IPS-18a (cell line): Measurements from ENCODE around the gene C19orf44.

Experiments used
- H3K27ac ChIP-seq: one replicate; pipeline ENCODE4 v1.5.1; 2013; ENCODE audit warnings: low read length
- H3K27me3 ChIP-seq: one replicate; pipeline ENCODE4 v1.6.1; 2013; ENCODE audit warnings: mild to moderate bottlenecking, low read length; ENCODE audit not compliant: control insufficient read depth, insufficient read depth
- H3K36me3 ChIP-seq: one replicate; pipeline ENCODE4 v1.6.1; 2013; ENCODE audit warnings: low read depth, low read length; ENCODE audit not compliant: control insufficient read depth
- H3K4me1 ChIP-seq: one replicate; pipeline ENCODE4 v1.6.1; 2013; ENCODE audit warnings: low read depth, low read length; ENCODE audit not compliant: control insufficient read depth
- H3K4me3 ChIP-seq: one replicate; pipeline ENCODE4 v1.5.1; 2013; ENCODE audit warnings: low read length
- H3K9ac ChIP-seq: one replicate; pipeline ENCODE4 v1.6.1; 2013; ENCODE audit warnings: mild to moderate bottlenecking, low read length, moderate library complexity
- H3K9me3 ChIP-seq: one replicate; pipeline ENCODE4 v1.6.1; 2013; ENCODE audit warnings: low read depth, low read length; ENCODE audit not compliant: control insufficient read depth

C19orf44 gene

GRCh38 chr19:16520074-16520973 is 24.1 kb downstream of the C19orf44 start:
- H3K4me3 ChIP-seq = no peak overlapping the region
- no peak overlapping the region for H3K9ac ChIP-seq
- H3K27me3 ChIP-seq = no peaks in the 10 kb centered on the region
- peaks cover 75% of the 10 kb centered on the region for H3K36me3 ChIP-seq
- no peak overlapping the region for H3K27ac ChIP-seq
- H3K9me3 ChIP-seq = no peaks in the 10 kb centered on the region
- H3K4me1 ChIP-seq = no peaks in the 10 kb centered on the region

DNA sequence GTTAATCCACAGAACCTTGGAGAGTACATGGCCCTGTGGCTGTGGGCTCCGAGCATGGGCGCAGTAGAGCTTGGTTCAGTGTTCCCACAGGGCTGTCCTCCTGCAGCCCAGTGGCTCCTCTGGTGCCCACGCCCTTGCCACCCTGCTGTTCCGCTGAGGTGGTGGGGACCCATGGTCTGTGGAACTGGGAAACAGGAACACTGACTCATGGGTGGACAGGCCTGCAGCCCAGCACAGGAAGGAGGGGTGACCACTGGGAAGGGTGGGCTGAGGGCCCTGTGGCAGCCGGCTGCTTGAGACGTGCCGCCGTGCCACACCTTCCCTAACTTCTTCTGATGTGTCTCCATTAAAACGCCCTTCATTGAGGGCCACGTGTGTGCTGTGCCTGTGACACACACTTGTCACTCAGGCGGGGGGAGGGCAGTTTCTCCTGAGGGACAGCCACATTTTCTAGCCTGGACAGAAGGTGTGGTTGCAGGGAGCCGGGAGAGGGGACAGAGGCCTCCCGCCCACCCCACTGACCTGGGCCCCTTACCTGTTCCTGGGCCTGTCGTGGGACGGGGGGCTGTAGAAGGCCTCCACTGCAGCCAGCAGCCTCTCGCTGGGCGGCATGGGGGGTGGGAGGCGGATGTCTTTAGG is 24.9 kb downstream of the C19orf44 start:
- H3K4me1 ChIP-seq = no peaks in the 10 kb centered on the region
- no peak overlapping the region for H3K4me3 ChIP-seq
- H3K9ac ChIP-seq = no peak overlapping the region
- H3K27me3 ChIP-seq = no peaks in the 10 kb centered on the region
- no peaks in the 10 kb centered on the region for H3K9me3 ChIP-seq
- peaks cover 80% of the 10 kb centered on the region for H3K36me3 ChIP-seq
- H3K27ac ChIP-seq = no peak overlapping the region

- H3K4me1 ChIP-seq = no peaks in the 10 kb centered on the region
- no peak overlapping the region for H3K27ac ChIP-seq
- H3K9me3 ChIP-seq = no peaks in the 10 kb centered on the region
- peaks cover 83% of the 10 kb centered on the region for H3K36me3 ChIP-seq
- no peak overlapping the region for H3K4me3 ChIP-seq
- no peak overlapping the region for H3K9ac ChIP-seq
- H3K27me3 ChIP-seq = no peaks in the 10 kb centered on the region
These were observed 25.6 kb downstream of the C19orf44 start for GRCh38 chr19:16521715-16522289.

- Histone ChIP-seq H3K27me3 (no peaks in the 10 kb centered on the region), H3K4me3 (no peak overlapping the region), H3K9me3 (no peaks in the 10 kb centered on the region), H3K9ac (no peak overlapping the region), H3K4me1 (no peaks in the 10 kb centered on the region), H3K27ac (no peak overlapping the region), H3K36me3 (peaks cover 83% of the 10 kb centered on the region)
These were observed 26.6 kb downstream of the C19orf44 start for GRCh38 chr19:16522559-16523377.

GRCh38 chr19:16524991-16525734 is 29.0 kb downstream of the C19orf44 start:
- H3K4me3 ChIP-seq = no peak overlapping the region
- no peak overlapping the region for H3K9ac ChIP-seq
- no peaks in the 10 kb centered on the region for H3K4me1 ChIP-seq
- no peaks in the 10 kb centered on the region for H3K9me3 ChIP-seq
- H3K36me3 ChIP-seq = peaks cover 83% of the 10 kb centered on the region
- no peak overlapping the region for H3K27ac ChIP-seq
- H3K27me3 ChIP-seq = no peaks in the 10 kb centered on the region

GRCh38 chr19:16525751-16526481 is 29.7 kb downstream of the C19orf44 start:
- H3K4me3 ChIP-seq = no peak overlapping the region

GRCh38 chr19:16527334-16527935 is 31.2 kb downstream of the C19orf44 start:
- H3K36me3 ChIP-seq = peaks cover 88% of the 10 kb centered on the region
- no peaks in the 10 kb centered on the region for H3K9me3 ChIP-seq
- H3K4me3 ChIP-seq = no peak overlapping the region
- H3K27ac ChIP-seq = no peak overlapping the region
- H3K27me3 ChIP-seq = no peaks in the 10 kb centered on the region
- no peak overlapping the region for H3K9ac ChIP-seq
- H3K4me1 ChIP-seq = no peaks in the 10 kb centered on the region

More at GRCh38 chr19:16525751-16526481, 29.7 kb downstream of the C19orf44 start:
- Histone ChIP-seq H3K9ac (no peak overlapping the region), H3K9me3 (no peaks in the 10 kb centered on the region), H3K27ac (no peak overlapping the region), H3K36me3 (peaks cover 83% of the 10 kb centered on the region), H3K27me3 (no peaks in the 10 kb centered on the region), H3K4me1 (no peaks in the 10 kb centered on the region)

GRCh38 chr19:16527971-16528521 is 31.9 kb downstream of the C19orf44 start:
- Histone ChIP-seq H3K27ac (no peak overlapping the region), H3K27me3 (no peaks in the 10 kb centered on the region), H3K36me3 (peaks cover 87% of the 10 kb centered on the region), H3K4me1 (no peaks in the 10 kb centered on the region), H3K9me3 (no peaks in the 10 kb centered on the region), H3K4me3 (no peak overlapping the region), H3K9ac (no peak overlapping the region)

DNA sequence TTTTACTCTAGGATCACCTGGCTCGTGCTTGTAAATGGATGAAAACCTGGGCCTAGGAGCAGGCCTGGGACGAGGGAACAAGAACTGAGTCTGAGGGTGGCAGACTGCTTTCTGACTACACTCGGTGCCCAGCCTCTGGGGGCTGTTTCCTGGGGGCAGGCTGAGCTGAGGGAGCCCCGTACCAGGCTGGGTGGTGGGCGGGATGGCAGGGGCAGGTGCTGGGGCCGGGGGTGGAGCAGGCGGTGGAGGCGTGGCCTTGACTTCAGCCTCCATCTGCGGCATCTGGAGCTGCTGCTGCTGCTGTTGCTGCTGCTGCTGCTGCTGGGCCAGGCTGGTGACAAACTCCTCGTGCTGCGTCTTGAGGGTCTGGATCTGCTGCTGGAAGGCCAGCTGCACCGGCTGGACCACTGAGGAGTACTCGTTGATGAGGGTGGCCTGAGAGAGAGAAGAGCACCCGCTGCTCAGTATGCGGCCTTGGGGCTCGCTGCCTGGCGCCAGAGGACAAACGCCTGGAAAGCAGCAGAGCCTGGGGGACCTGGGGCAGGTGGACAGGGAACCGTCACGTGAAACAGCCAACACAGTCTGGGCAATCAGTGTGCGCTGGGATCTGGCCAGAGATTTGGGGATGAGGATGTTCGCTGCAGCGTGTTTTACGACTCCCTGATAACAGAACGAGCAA is 33.4 kb downstream of the C19orf44 start:
- Histone ChIP-seq H3K4me3 (no peak overlapping the region), H3K9me3 (no peaks in the 10 kb centered on the region), H3K4me1 (no peaks in the 10 kb centered on the region), H3K36me3 (peaks cover 92% of the 10 kb centered on the region), H3K9ac (no peak overlapping the region), H3K27me3 (no peaks in the 10 kb centered on the region), H3K27ac (no peak overlapping the region)
